Right atrium auricular region (tissue), 2 donors: Measurements from ENCODE around the gene JAKMIP2. TPM values are rescaled to one million over a fixed set of nuclear protein-coding genes. Genes with fewer than 3 reads are reported as not detected.
A peak's percentile ranks its signal among the peaks of the same experiment; 100 is the strongest.

Experiments
- DNase-seq: peaks from one replicate; pipeline ENCODE4 v3.0.0-alpha.2; 2019; ENCODE audit warnings: low spot score
- H3K27ac ChIP-seq, 2 donors: fragments of 200-600 bp; sonication (generic); 1 replicate in 1 of 2; 2 replicates in 1 of 2; pipeline ENCODE4 v1.5.1; 2016 to 2019
- H3K27me3 ChIP-seq, 2 donors: fragments of 200-600 bp; sonication (generic); one replicate each; pipeline versions ENCODE4 v1.5.1 to v1.6.0; 2017 to 2019
- H3K36me3 ChIP-seq: fragments of 200-600 bp; sonication (generic); one replicate; pipeline ENCODE4 v1.5.1; 2016
- H3K4me1 ChIP-seq, 2 donors: fragments of 200-600 bp; sonication (generic); one replicate each; pipeline versions ENCODE4 v1.5.1 to v1.6.0; 2017 to 2019
- H3K4me3 ChIP-seq, 2 donors: fragments of 200-600 bp; sonication (generic); 1 replicate in 1 of 2; 2 replicates in 1 of 2; pipeline ENCODE4 v1.5.1; 2017 to 2019; ENCODE audit warnings: mild to moderate bottlenecking in 1 of 2, moderate library complexity in 1 of 2
- H3K9me3 ChIP-seq, 2 donors: fragments of 200-600 bp; sonication (generic); one replicate each; pipeline ENCODE4 v1.5.1; 2019
- CTCF ChIP-seq, 2 donors: fragments of 200-600 bp; sonication (generic); IDR thresholded peaks; one replicate each; pipeline ENCODE4 v1.5.1; 2019; ENCODE audit warnings: antibody characterized with exemption in 2 of 2
- total RNA-seq, 2 donors: library from RNA; depleted of rRNA; stranded (reverse); fragments of >200 nt; gene quantifications; one replicate each; pipeline ENCODE4 v1.1.0, GENCODE V29; 2016

The JAKMIP2 gene
- total RNA-seq, 2 donors from 2014 or later: 0.16 to 0.33 TPM

GRCh38 chr5:147551677-147552076 lies 230.9 kb downstream of the JAKMIP2 start:
- Histone ChIP-seq H3K9me3 (peaks cover 0 to 4% of the 10 kb centered on the region in 2 donors), H3K4me3 (no peak overlapping the region), H3K4me1 (peaks cover 0 to 67% of the 10 kb centered on the region in 2 donors), H3K27ac (peak overlapping the region; percentile 27 to 74), H3K27me3 (no peaks in the 10 kb centered on the region), H3K36me3 (no peaks in the 10 kb centered on the region)
- no peak for DNase-seq
- TF ChIP-seq CTCF (IDR thresholded peaks at IDR 0.05): no peak

- Histone ChIP-seq H3K9me3 (peaks cover 0 to 4% of the 10 kb centered on the region in 2 donors), H3K27ac (peak overlapping the region; percentile 32 to 73), H3K27me3 (no peaks in the 10 kb centered on the region), H3K36me3 (no peaks in the 10 kb centered on the region), H3K4me3 (no peak overlapping the region), H3K4me1 (peaks cover 0 to 38% of the 10 kb centered on the region in 2 donors)
- DNase-seq: no peak
- TF ChIP-seq CTCF (IDR thresholded peaks at IDR 0.05): no peak
These were observed 234.8 kb downstream of the JAKMIP2 start for GRCh38 chr5:147547730-147548129.

GRCh38 chr5:147544556-147544955 lies 238.0 kb downstream of the JAKMIP2 start:
- H3K36me3 ChIP-seq: no peaks in the 10 kb centered on the region
- DNase-seq: no peak

GRCh38 chr5:147539053-147539452 lies 243.5 kb downstream of the JAKMIP2 start:
- H3K27me3 ChIP-seq: no peaks in the 10 kb centered on the region
- no peak overlapping the region for H3K4me3 ChIP-seq
- H3K36me3 ChIP-seq: no peaks in the 10 kb centered on the region
- H3K4me1 ChIP-seq: peaks cover 0 to 12% of the 10 kb centered on the region in 2 donors
- H3K27ac ChIP-seq: no peak overlapping the region
- no peak for TF ChIP-seq CTCF (IDR thresholded peaks at IDR 0.05)
- H3K9me3 ChIP-seq: no peaks in the 10 kb centered on the region
- DNase-seq: no peak

More at GRCh38 chr5:147544556-147544955, 238.0 kb downstream of the JAKMIP2 start:
- no peaks in the 10 kb centered on the region for H3K27me3 ChIP-seq
- no peak overlapping the region for H3K4me3 ChIP-seq
- no peak overlapping the region for H3K27ac ChIP-seq
- no peak for TF ChIP-seq CTCF (IDR thresholded peaks at IDR 0.05)
- H3K4me1 ChIP-seq: peaks cover 0 to 21% of the 10 kb centered on the region in 2 donors
- no peaks in the 10 kb centered on the region for H3K9me3 ChIP-seq

DNA sequence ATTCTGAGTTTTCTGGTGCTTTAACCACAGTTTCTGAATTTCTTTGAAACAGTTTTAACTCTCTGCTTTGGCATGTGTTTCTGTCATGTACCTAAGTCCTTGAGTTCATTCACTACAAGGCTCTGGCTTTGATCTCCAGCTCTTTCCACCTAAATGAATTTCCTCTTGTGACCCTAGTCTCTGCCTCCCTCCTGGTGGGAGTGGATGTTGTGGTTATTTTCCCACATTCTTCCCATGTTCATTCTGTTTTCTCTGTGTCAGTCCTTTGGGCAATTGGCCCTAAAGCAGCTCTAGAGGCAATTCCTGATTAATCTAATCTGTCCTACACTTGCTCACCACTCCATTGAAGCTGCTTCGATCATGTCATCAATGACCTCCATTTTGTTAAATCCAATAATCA lies 244.3 kb downstream of the JAKMIP2 start:
- Histone ChIP-seq H3K4me3 (no peak overlapping the region), H3K36me3 (no peaks in the 10 kb centered on the region), H3K27me3 (no peaks in the 10 kb centered on the region), H3K9me3 (no peaks in the 10 kb centered on the region), H3K4me1 (peaks cover 0 to 12% of the 10 kb centered on the region in 2 donors), H3K27ac (no peak overlapping the region)
- TF ChIP-seq CTCF (IDR thresholded peaks at IDR 0.05): no peak
- DNase-seq: no peak

Other genes with a start within 250 kb of the JAKMIP2 start
- gene SPINK1, start 48.9 kb upstream of the JAKMIP2 start, total RNA-seq: not detected
- not detected for gene SCGB3A2, start 96.0 kb upstream of the JAKMIP2 start, total RNA-seq
- 1 to 10 TPM in 1 of 2 donors, not detected in 1; 2.7 TPM for gene C5orf46, start 123.8 kb upstream of the JAKMIP2 start, total RNA-seq